Measurements from ENCODE around the gene CCL13.
"Not testable (repeated sequence)": the region's sequence is repeated elsewhere in the genome, so short reads cannot be mapped to it uniquely, and the experiment has no call there.

Gene CCL13

GRCh38 chr17:34356194-34356593 lies at the start of gene CCL13:
Gene CCL13 (plus strand): TSS chr17:34356480. CDS start chr17:34356527, 47 bp downstream.
- DNase-seq (ENCODE audit: low read depth, low spot score): no peak

DNA sequence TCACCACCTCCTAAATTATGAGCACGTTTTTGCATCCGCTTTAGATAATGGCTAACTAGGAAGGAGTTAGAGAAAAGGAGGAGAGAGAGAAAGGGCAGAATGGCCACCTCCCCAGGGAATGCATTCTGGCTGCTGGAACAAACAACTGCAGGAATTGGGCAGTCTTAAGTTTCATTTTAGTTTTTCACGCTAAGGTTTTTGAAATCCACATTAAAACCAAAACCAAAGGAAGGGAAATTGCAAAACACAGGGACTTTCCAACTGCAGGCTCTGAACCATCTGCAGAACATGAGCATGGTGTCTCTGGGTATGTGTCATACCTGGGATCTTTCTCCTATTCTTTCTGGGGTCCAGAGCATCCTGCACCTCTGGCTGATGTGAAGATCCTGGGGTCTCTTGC lies 49.2 kb upstream of the CCL13 start:
- no peak for DNase-seq (ENCODE audit: low read depth, low spot score)

DNA sequence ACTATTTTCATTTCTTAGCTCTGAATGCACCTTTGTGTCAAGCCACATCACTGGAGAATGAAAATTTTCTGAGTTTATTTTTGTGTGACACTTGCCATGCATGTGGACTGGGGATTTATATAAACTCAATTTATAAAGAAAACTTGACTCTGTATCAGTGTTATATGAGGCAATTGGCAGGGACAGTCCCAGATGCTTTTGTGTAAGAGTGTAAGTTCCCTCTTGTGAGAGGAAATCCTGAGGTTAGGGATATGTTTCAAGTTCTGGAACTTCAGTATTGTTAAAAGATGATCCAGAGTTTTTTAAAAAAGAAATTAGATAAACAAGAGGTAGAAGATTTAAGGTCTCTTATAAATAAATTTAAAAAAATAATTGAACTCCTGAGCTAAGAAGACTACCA lies 47.9 kb upstream of the CCL13 start:
- no peak for DNase-seq (ENCODE audit: low read depth, low spot score)

GRCh38 chr17:34311291-34311690 lies 45.0 kb upstream of the CCL13 start:
- no peak for DNase-seq (ENCODE audit: low read depth, low spot score)

GRCh38 chr17:34312080-34312479 lies 44.2 kb upstream of the CCL13 start:
- DNase-seq (ENCODE audit: low read depth, low spot score): no peak

- no peak for DNase-seq (ENCODE audit: low read depth, low spot score)
These were observed 43.1 kb upstream of the CCL13 start for GRCh38 chr17:34313164-34313563.

DNA sequence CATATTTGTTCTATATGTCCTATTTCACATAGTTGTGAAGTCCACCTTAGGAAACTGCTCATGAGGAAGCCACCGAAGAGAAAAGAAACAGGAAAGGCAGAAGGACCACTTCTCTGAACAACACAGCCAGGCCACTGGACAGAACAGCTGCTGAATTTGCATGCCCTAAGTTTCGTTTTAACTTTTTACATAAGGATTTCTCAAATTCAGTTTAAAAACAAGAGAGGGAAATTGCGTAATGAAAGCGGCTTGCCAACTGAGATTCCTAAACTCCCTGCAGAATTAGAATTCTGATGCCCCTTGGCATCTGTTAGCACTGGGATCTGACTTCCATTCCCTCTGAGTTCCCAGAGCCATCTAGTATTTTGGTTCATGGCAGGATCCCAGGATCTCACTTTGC lies 42.0 kb upstream of the CCL13 start:
- no peak for DNase-seq (ENCODE audit: low read depth, low spot score)

- no peak for DNase-seq (ENCODE audit: low read depth, low spot score)
These were observed 37.8 kb upstream of the CCL13 start for GRCh38 chr17:34318474-34318873.

DNA sequence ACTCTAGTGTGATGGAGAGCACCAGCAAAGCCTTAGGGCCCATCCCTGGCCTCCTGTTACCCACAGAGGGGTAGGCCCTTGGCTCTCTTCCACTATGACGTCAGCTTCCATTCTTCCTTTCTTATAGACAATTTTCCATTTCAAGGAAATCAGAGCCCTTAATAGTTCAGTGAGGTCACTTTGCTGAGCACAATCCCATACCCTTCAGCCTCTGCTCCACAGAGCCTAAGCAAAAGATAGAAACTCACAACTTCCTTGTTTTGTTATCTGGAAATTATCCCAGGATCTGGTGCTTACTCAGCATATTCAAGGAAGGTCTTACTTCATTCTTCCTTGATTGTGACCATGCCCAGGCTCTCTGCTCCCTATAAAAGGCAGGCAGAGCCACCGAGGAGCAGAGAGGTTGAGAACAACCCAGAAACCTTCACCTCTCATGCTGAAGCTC lies 37.2 kb upstream of the CCL13 start, which contains the start of gene CCL8:
Gene CCL8, plus strand, starts transcription at position 397 of the 445 bp plus-strand sequence. CDS start 67 bp downstream, outside the sequence.
- no peak for DNase-seq (ENCODE audit: low read depth, low spot score)

DNA sequence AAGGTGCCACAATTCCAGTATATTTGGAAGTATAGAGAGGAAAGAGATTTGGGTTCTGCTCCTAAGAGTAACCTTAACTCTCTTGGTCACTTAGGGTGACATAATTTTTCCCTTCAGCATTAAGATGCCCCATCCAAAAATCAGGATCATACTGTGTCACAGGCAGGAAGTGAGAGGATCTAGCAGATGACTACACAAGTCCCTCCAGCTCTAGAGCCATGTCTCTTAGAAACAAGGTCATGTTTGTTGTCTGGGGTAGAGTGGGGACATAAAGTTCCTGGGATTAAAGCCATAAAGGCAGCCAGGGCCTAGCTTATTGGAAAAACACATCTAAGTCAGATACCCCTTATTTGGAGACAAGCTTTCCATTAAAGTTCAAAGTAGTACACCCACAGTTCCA lies 34.3 kb upstream of the CCL13 start:
- DNase-seq (ENCODE audit: low read depth, low spot score): no peak

DNA sequence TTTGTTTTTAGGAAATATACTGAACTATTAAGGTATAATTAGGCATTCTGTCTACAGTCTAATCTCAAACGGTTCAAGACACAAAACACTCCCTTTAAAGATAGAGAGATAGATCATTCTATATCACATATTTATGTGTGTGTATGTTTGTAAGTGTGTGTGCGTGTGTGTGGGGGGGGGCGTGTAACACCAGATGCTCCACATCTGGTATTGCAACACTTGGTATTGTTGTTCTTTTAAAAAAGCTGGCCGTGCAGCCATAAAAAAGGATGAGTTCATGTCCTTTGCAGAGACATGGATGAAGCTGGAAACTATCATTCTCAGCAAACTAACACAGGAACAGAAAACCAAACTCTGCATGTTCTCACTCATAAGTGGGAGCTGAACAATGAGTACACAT lies 28.7 kb upstream of the CCL13 start:
- not testable (repeated sequence) for DNase-seq (ENCODE audit: low read depth, low spot score)

DNA sequence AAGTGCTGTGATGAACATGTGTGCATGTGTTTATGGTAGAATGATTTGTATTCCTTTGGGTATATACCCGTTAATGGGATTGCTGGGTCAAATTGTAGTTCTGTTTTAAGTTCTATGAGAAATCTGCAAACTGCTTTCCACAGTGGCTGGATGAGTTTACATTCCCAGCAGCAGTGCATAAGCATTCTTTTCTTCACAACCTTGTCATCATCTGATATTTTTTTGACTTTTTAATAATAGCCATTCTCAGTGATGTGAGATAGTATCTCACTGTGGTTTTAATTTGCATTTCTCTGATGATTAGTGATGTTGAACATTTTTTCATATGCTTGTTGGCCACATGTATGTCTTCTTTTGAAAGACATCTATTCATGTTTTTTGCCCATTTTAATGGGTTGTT lies 18.6 kb upstream of the CCL13 start:
- DNase-seq (ENCODE audit: low read depth, low spot score): no peak

DNA sequence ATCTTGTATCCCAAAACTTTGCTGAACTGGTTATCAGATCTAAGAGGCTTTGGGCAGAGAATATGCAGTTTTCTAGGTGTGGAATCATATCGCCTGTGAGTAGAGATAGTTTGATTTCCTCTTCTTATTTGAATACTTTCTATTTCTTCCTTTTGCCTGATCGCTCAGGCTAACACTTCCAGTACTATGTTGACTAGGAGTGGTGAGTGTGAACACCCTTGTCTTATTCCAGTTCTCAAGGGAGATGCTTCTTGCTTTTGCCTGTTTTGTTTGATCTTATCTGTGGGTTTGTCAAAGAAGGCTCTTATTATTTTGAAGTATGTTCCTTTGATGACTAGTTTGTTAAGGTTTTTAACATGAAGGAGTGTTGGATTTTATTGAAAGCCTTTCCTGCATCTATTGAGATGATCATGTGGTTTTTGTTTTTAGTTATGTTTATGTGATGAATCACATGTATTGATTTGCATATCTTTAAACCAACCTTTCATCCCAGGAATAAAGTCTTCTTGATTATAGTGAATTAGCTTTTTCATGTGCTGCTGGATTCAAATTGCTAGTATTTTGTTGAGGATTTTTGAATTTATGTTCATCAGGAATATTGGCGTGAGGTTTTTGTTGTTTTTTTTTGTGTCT lies 17.0 kb upstream of the CCL13 start:
- DNase-seq (ENCODE audit: low read depth, low spot score): no peak

DNA sequence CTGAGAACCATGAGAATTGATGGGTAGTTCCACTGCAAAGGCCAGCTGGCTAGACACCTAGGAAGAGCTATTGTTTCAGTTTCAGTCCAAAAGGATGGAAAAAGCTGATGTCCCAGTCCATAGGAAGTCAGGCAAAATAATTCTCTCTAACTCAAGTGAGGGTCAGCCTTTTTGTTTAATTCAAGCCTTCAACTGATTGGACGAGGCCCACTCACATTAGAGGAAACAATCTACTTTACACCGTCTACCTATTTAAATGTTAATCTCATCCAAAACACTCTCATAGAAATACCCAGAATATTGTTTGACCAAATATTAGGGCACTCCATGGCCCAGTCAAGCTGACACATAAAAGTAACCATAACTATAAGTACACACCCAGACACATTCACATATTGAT lies 14.4 kb upstream of the CCL13 start:
- DNase-seq (ENCODE audit: low read depth, low spot score): no peak

DNA sequence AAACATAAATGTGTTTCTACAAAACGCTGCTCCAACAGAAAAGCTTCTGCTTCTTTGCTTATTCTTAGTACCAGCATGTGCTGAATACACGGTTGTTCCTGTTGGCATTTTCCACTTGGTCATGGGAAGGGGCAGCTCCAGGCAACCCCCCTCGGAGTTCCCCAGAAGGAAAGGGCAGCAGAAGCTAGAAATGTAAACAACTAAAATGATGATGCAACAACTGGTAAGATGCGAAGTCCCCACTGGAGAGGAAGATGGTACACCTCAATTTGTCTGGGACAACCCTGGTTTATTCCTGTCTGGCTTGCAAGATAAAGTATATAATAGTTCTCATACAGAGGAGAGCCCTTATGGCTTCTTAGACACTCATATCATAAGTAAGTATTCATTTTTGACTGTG lies 9.2 kb upstream of the CCL13 start:
- no peak for DNase-seq (ENCODE audit: low read depth, low spot score)

DNA sequence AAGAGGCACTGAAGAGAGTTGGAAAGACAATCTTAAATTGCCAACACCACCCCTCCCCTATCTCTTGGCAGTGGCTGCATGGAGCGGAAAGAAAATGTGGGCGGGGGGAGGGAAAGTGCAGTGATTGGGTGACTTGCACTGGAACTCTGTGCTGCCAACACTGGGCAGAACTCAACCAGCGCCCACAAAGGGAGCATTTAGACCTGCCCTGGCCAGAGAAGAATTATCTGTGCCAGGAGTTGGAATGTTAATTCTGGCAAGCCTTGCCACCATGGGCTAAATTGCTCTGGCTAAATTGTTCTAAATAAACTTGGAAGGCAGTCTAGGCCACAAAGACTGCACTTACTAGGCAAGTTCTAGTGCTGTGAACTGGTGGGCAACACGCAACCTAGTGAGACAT lies 6.5 kb upstream of the CCL13 start:
- DNase-seq (ENCODE audit: low read depth, low spot score): no peak

GRCh38 chr17:34351096-34351495 lies 5.2 kb upstream of the CCL13 start:
- no peak for DNase-seq (ENCODE audit: low read depth, low spot score)

- no peak for DNase-seq (ENCODE audit: low read depth, low spot score)
These were observed 4.1 kb upstream of the CCL13 start for GRCh38 chr17:34352191-34352590.

DNA sequence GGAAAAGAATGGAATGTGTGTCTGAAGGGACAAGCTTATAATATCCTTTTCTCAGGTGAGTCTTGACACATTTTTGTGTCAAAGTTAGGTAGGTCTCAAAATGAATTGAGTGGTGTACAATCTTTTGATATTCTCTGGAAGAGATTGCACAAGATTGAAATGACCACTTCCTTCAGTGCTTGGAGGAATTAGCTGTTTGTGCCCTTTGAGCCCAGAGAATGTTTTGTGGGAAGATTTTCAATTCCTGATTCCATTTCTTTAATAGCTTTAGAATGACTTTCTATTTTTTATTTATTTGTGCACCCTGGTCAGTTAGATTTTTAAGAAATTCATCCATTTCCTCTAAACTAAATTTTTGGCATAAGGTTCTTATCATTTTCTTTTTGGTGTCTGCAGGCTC lies 1.6 kb upstream of the CCL13 start:
- no peak for DNase-seq (ENCODE audit: low read depth, low spot score)

DNA sequence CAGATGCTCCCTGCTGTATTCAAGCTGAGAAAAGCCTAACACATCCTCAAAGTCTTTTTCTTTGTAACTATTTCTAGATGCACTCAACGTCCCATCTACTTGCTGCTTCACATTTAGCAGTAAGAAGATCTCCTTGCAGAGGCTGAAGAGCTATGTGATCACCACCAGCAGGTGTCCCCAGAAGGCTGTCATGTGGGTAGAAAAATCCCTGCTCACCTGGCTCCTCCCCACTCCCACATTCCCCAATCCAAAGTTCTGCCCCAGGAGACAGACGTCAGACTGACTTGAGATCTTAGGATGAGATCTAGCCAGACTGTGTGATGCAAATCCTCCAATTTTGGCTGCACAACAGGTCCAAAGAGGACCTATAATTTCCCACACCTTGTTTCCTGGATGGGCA lies 1.1 kb downstream of the CCL13 start:
- no peak for DNase-seq (ENCODE audit: low read depth, low spot score)

GRCh38 chr17:34358631-34359030 lies 2.4 kb downstream of the CCL13 start:
- no peak for DNase-seq (ENCODE audit: low read depth, low spot score)

DNA sequence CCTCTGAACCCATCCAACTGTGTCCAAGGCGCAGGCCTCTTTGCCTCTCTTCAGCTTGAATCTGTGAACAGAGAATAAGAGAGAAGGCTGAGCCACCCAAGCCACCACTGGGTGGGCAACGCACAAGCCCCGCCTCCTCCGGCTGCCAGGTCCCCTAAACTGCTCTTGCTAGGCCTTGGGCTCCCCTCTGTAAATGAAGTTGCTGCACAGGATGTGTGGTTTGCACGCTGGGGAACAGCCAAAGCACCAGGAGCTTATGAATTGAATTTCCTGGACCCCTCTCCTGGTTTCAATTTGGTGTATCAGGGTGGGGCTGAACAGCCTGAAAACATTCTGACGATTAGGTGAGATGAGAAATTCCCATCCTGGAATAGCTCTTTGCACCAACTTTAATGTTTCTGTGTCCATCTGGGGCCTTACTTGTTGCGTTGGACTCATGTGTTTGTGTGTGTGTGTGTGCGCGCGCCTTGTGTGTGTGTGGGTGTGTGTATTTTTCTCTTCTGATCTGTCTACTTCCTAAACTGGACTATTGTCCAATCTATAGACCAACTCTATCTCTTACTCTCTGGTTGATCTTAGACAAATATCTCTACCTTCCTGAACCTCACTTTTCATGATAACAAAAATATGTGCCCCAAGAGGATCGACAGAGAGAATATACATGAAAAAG lies 4.5 kb downstream of the CCL13 start:
- DNase-seq (ENCODE audit: low read depth, low spot score): no peak

GRCh38 chr17:34361478-34362061 lies 5.3 kb downstream of the CCL13 start:
- DNase-seq (ENCODE audit: low read depth, low spot score): peak; percentile 26
